KMS-11 (cell line): ENCODE data around the gene EXOC4.
"Not testable (repeated sequence)": the region's sequence is repeated elsewhere in the genome, so short reads cannot be mapped to it uniquely, and the experiment has no call there.

ENCODE experiments used
- H2AFZ ChIP-seq: fragments of 200-600 bp; sonication (generic); 2 replicates; pipeline ENCODE4 v1.6.1; 2016; ENCODE audit warnings: antibody characterized with exemption, mixed run types, low read depth
- H3K27ac ChIP-seq: fragments of 200-600 bp; sonication (generic); 2 replicates; pipeline ENCODE4 v1.6.1; 2016; ENCODE audit warnings: mild to moderate bottlenecking, mixed run types
- H3K27me3 ChIP-seq: fragments of 200-600 bp; sonication (generic); 2 replicates; pipeline ENCODE4 v1.6.1; 2017; ENCODE audit warnings: mild to moderate bottlenecking, low read depth, mixed run types, moderate library complexity; ENCODE audit not compliant: insufficient read depth
- H3K36me3 ChIP-seq: fragments of 200-600 bp; sonication (generic); 2 replicates; pipeline ENCODE4 v1.6.1; 2017; ENCODE audit warnings: mild to moderate bottlenecking, mixed run types; ENCODE audit not compliant: insufficient read depth
- H3K4me1 ChIP-seq: fragments of 200-600 bp; sonication (generic); 2 replicates; pipeline ENCODE4 v1.6.1; 2016; ENCODE audit warnings: mild to moderate bottlenecking, low read depth, mixed run types; ENCODE audit not compliant: poor library complexity, severe bottlenecking
- H3K4me2 ChIP-seq: fragments of 200-600 bp; sonication (generic); 2 replicates; pipeline ENCODE4 v1.7.0; 2016; ENCODE audit warnings: mild to moderate bottlenecking, mixed run types
- H3K4me3 ChIP-seq: fragments of 200-600 bp; sonication (generic); IDR thresholded peaks from 2 replicates; pipeline ENCODE4 v1.6.1; 2017; ENCODE audit warnings: low read depth, low read length, mixed read lengths; ENCODE audit not compliant: insufficient read depth
- H3K79me2 ChIP-seq: fragments of 200-600 bp; sonication (generic); 2 replicates; pipeline ENCODE4 v1.6.1; 2016; ENCODE audit warnings: low read depth, mixed run types; ENCODE audit not compliant: insufficient read depth
- H3K9ac ChIP-seq: fragments of 200-600 bp; sonication (generic); 2 replicates; pipeline ENCODE4 v1.6.1; 2016; ENCODE audit warnings: mild to moderate bottlenecking, mixed run types
- H4K20me1 ChIP-seq: fragments of 200-600 bp; sonication (generic); 2 replicates; pipeline ENCODE4 v1.6.1; 2016; ENCODE audit warnings: mild to moderate bottlenecking, mixed run types; ENCODE audit not compliant: insufficient read depth
- CTCF ChIP-seq: fragments of 200-600 bp; sonication (generic); conservative IDR thresholded peaks from 2 replicates; pipeline ENCODE4 v1.6.1; 2017; ENCODE audit warnings: low read depth, mild to moderate bottlenecking, antibody characterized with exemption, low read length, moderate library complexity, mixed read lengths

Gene EXOC4

GRCh38 chr7:133314084-133314483 is 61.2 kb downstream of the EXOC4 start:
- H3K4me2 ChIP-seq, result no peak overlapping the region
- no peaks in the 10 kb centered on the region for H3K4me1 ChIP-seq
- no peaks in the 10 kb centered on the region for H3K27me3 ChIP-seq
- no peak overlapping the region for H3K27ac ChIP-seq
- no peak for TF ChIP-seq CTCF
- H4K20me1 ChIP-seq, result no peaks in the 10 kb centered on the region
- H3K4me3 ChIP-seq, result no peak overlapping the region
- no peak overlapping the region for H3K9ac ChIP-seq
- no peak overlapping the region for H2AFZ ChIP-seq
- no peaks in the 10 kb centered on the region for H3K36me3 ChIP-seq
- no peaks in the 10 kb centered on the region for H3K79me2 ChIP-seq

DNA sequence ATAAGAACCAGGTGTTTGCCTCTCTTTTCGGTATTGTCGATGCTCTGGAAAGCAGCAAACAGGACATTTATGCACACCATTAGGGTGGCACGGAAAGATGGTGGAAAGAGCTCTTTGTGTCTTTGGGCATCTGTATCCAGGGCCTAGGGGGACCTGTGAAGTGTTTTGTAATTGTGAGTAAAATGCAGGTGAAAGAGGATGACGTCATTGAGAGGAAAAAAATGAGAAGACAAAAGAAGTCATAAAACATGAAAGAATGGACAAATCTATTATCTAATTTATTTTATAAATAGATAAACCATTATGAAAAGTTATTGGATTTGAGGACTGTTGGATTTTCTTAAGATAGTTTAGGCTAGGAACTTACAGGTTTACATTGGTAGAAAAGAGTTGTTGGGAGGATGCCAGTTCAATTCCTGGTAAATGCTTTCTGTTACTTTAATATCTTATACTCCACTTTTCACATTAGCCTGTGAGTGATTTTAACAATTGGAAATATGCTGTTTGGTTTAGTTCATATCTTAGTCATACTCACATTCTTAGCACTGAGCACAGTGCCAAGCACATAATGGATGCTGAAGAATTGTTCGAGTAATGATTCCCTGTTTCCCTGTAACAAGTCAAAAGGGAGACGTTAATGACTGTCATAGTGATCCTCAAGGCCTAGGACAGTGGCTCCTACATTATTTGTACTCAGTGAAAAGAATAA is 62.6 kb downstream of the EXOC4 start:
- H2AFZ ChIP-seq, result no peak overlapping the region
- no peak overlapping the region for H3K4me3 ChIP-seq
- H4K20me1 ChIP-seq, result no peaks in the 10 kb centered on the region
- H3K9ac ChIP-seq, result no peak overlapping the region
- no peaks in the 10 kb centered on the region for H3K27me3 ChIP-seq
- no peak overlapping the region for H3K4me2 ChIP-seq
- no peaks in the 10 kb centered on the region for H3K4me1 ChIP-seq
- H3K36me3 ChIP-seq, result no peaks in the 10 kb centered on the region
- H3K27ac ChIP-seq, result no peak overlapping the region
- no peaks in the 10 kb centered on the region for H3K79me2 ChIP-seq
- no peak for TF ChIP-seq CTCF

DNA sequence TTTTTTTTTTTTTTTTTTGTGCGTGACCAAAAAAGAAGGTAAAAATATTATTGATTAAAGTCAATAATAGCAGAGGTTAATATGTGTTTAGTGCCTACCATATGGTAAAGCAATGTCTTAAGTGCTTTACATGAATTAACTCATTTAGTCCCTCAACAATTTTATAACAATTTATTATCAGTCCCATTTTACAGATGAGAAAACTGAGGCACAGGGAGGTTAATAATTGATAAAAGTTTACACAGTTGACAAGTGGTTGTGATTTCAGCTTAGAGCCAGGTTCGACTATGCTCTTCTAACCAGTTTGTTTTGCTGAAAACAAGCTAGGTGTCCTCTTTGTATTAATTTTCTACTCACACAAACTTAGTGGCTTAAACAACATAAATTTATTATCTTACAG is 67.0 kb downstream of the EXOC4 start:
- no peak for TF ChIP-seq CTCF
- Histone ChIP-seq H3K4me2 (no peak overlapping the region), H3K36me3 (no peaks in the 10 kb centered on the region), H3K27me3 (no peaks in the 10 kb centered on the region), H2AFZ (no peak overlapping the region), H3K27ac (no peak overlapping the region), H4K20me1 (no peaks in the 10 kb centered on the region), H3K79me2 (no peaks in the 10 kb centered on the region), H3K4me3 (no peak overlapping the region), H3K4me1 (no peaks in the 10 kb centered on the region), H3K9ac (no peak overlapping the region)

GRCh38 chr7:133320891-133321290 is 68.0 kb downstream of the EXOC4 start:
- Histone ChIP-seq H3K79me2 (no peaks in the 10 kb centered on the region), H3K4me1 (no peaks in the 10 kb centered on the region), H3K36me3 (no peaks in the 10 kb centered on the region), H3K27ac (no peak overlapping the region), H3K4me2 (no peak overlapping the region), H3K4me3 (no peak overlapping the region), H3K27me3 (no peaks in the 10 kb centered on the region), H4K20me1 (no peaks in the 10 kb centered on the region), H2AFZ (no peak overlapping the region), H3K9ac (no peak overlapping the region)
- TF ChIP-seq CTCF, result no peak

DNA sequence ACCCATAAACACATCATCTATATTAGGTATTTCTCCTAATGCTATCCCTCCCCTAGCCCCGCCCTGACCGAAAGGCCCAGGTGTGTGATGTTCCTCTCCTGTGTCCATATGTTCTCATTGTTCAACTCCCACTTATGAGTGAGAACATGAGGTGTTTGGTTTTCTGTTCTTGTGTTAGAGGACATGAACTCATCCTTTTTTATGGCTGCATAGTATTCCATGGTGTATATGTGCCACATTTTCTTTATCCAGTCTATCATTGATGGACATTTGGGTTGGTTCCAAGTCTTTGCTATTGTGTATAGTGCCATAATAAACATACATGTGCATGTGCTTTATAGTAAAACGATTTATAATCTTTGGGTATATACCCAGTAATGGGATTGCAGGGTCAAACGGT is 68.5 kb downstream of the EXOC4 start:
- H4K20me1 ChIP-seq, H3K79me2 ChIP-seq, H3K36me3 ChIP-seq, H3K27me3 ChIP-seq, H3K27ac ChIP-seq, H3K9ac ChIP-seq, H2AFZ ChIP-seq, H3K4me1 ChIP-seq, H3K4me2 ChIP-seq, H3K4me3 ChIP-seq: not testable (repeated sequence)

- H2AFZ ChIP-seq, H3K4me1 ChIP-seq, H3K4me3 ChIP-seq, H4K20me1 ChIP-seq, H3K9ac ChIP-seq, H3K27ac ChIP-seq, H3K36me3 ChIP-seq, H3K4me2 ChIP-seq, H3K27me3 ChIP-seq, H3K79me2 ChIP-seq: not testable (repeated sequence)
These were observed 73.9 kb downstream of the EXOC4 start for GRCh38 chr7:133326745-133327144.

- not testable (repeated sequence) for H3K4me1 ChIP-seq, H3K36me3 ChIP-seq, H2AFZ ChIP-seq, H3K27me3 ChIP-seq, H3K4me3 ChIP-seq, H3K79me2 ChIP-seq, H3K4me2 ChIP-seq, H3K27ac ChIP-seq, H4K20me1 ChIP-seq, H3K9ac ChIP-seq
These were observed 75.1 kb downstream of the EXOC4 start for GRCh38 chr7:133328021-133328420.
